Colonic mucosa (tissue), 4 donors: ENCODE results near the gene METTL22. TPM values are rescaled to one million over a fixed set of nuclear protein-coding genes. Genes with fewer than 3 reads are reported as not detected.
A peak's percentile ranks its signal among the peaks of the same experiment; 100 is the strongest.

ENCODE experiments used
- DNase-seq: peaks from one replicate; pipeline ENCODE4 v3.0.0-alpha.2; 2020
- H3K27ac ChIP-seq: fragments of 200-600 bp; one replicate; pipeline ENCODE4 v1.8.0; 2021
- H3K27me3 ChIP-seq: fragments of 200-600 bp; one replicate; pipeline ENCODE4 v1.8.0; 2021
- H3K36me3 ChIP-seq: fragments of 200-600 bp; one replicate; pipeline ENCODE4 v1.8.0; 2021
- H3K4me1 ChIP-seq: fragments of 200-600 bp; one replicate; pipeline ENCODE4 v1.8.0; 2021; ENCODE audit warnings: mild to moderate bottlenecking
- H3K4me3 ChIP-seq: fragments of 200-600 bp; one replicate; pipeline ENCODE4 v1.8.0; 2021
- H3K9ac ChIP-seq, 2 donors: one replicate each; pipeline ENCODE4 v1.7.0; 2013; ENCODE audit warnings: control low read depth in 2 of 2, low read depth in 2 of 2, low read length in 2 of 2
- H3K9me3 ChIP-seq: fragments of 200-600 bp; one replicate; pipeline ENCODE4 v1.8.0; 2021
- intact Hi-C: fragments of 100-400 bp; cut with DNase I; formaldehyde crosslinking; loops from one replicate; pipeline ENCODE4 v1.14.1; 2022
- total RNA-seq, 2 donors: library from RNA; stranded (reverse); fragmentation: NEBNext Ultra II Directional in 1 of 2; extraction: Animal tissue kit (Norgen Biotek cat#: 25700) in 1 of 2; gene quantifications; one replicate each; pipeline ENCODE4 v1.2.1, GENCODE V29; 2021
- TF ChIP-seq, protein P1 (sequence below): fragments of 200-600 bp; IDR thresholded peaks from one replicate; pipeline ENCODE4 v1.8.0; 2022; ENCODE audit warnings: antibody characterized with exemption, mild to moderate bottlenecking
- donor health status: healthy.
- donor health status: DM: no; HTN: no; CAD: no.
- donor health status: DM: no; HTN: no; CAD: no.

METTL22 gene, protein sequence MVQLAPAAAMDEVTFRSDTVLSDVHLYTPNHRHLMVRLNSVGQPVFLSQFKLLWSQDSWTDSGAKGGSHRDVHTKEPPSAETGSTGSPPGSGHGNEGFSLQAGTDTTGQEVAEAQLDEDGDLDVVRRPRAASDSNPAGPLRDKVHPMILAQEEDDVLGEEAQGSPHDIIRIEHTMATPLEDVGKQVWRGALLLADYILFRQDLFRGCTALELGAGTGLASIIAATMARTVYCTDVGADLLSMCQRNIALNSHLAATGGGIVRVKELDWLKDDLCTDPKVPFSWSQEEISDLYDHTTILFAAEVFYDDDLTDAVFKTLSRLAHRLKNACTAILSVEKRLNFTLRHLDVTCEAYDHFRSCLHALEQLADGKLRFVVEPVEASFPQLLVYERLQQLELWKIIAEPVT
- 10 to 100 TPM; 16.1 to 26.8 TPM for total RNA-seq

DNA sequence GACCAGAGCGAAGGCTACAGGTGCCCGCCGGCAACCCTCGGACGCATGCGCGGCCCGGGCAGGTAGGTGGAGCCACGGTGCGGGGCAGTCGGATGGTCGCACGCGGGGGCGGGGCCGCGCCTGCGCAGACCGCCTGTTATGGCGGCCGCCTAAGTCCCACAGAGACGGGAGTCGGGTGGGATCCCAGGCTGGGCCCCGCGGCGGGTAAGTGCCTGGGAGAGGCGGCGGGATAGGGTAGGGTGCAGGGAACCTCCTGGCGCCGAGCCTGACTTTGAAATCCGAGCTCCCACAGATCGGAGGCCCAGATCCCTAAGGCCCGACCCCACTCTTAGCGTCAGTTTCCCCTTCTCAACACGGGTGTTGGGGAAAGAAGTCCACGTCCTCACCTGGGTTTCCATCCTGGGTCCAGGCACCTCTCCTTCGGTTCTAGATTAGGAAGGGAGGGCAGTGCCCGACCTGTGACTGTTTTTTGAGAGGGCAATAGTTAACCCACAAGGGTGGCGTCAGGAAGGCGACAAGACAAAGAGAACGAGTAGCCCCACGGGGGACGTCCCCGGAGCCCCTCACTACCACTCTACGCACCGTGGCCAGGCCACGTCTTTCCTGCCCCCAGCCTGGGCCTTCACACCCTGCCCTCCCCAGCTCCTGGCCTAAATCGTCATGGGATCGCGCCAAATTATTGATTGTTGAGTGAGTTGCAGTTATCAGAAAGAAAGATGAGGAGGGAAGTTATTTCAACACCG, at the start of gene METTL22:
Gene METTL22, plus strand, starts transcription at position 127 of the 743 bp plus-strand sequence. CDS start 3,968 bp downstream, outside the sequence.
- Histone ChIP-seq H3K27me3 (no peaks in the 10 kb centered on the region), H3K4me3 (peak within 1 kb of the TSS; percentile 94), H3K4me1 (peaks cover 11% of the 10 kb centered on the region), H3K27ac (peak within 1 kb of the TSS; percentile 66), H3K9ac (peak within 1 kb of the TSS; percentile 98 to 99), H3K36me3 (peaks cover 4% of the 10 kb centered on the region), H3K9me3 (no peaks in the 10 kb centered on the region)
- DNase-seq = peak; percentile 92
- intact Hi-C loops = no loop called here
- TF ChIP-seq, protein P1, sequence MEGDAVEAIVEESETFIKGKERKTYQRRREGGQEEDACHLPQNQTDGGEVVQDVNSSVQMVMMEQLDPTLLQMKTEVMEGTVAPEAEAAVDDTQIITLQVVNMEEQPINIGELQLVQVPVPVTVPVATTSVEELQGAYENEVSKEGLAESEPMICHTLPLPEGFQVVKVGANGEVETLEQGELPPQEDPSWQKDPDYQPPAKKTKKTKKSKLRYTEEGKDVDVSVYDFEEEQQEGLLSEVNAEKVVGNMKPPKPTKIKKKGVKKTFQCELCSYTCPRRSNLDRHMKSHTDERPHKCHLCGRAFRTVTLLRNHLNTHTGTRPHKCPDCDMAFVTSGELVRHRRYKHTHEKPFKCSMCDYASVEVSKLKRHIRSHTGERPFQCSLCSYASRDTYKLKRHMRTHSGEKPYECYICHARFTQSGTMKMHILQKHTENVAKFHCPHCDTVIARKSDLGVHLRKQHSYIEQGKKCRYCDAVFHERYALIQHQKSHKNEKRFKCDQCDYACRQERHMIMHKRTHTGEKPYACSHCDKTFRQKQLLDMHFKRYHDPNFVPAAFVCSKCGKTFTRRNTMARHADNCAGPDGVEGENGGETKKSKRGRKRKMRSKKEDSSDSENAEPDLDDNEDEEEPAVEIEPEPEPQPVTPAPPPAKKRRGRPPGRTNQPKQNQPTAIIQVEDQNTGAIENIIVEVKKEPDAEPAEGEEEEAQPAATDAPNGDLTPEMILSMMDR = no peak

DNA sequence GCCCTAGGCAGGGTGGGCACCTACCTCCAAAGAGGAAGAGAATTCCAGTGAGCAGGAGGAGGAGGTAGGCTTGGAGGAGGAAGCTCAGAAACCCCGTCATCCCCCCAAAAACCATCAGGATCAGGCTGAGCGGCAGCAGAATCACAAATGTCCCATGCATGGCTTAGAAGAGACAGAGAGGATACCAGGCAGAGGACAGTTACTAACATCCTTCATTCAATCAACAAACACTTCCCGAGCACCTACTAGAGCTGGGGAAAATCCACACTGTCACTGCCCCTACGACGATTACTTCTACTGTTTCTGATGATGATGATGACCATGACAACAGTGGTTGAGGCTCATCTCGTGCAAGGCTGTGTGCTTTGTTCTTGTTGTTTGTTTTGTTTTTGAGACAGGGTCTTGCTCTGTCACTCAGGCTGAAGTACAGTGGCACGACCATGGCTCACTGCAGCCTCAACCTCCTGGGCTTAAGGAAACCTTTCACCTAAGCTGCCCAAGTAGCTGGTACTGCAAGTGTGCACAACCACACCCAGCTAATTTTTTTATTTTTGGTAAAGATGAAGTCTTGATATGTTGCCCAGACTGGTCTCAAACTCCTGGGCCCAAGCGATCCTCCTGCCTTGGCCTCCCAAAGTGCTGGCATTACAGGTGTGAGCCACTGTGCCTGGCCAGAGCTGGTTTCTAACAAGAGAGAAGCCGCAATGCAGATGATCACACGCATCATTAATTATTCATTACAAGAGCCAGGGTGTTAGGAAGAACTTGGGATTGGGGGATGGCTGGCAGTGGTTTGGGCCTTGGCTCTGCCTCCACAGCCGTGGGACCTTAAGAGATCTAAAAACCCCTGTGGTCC, 49.2 kb upstream of the METTL22 start:
- no peak for DNase-seq
- Histone ChIP-seq H3K4me1 (no peaks in the 10 kb centered on the region), H3K27ac (no peak overlapping the region), H3K9me3 (no peaks in the 10 kb centered on the region), H3K36me3 (no peaks in the 10 kb centered on the region), H3K9ac (no peak overlapping the region), H3K27me3 (no peaks in the 10 kb centered on the region), H3K4me3 (no peak overlapping the region)
- TF ChIP-seq, protein P1 = no peak
- intact Hi-C loops = no loop called here

DNA sequence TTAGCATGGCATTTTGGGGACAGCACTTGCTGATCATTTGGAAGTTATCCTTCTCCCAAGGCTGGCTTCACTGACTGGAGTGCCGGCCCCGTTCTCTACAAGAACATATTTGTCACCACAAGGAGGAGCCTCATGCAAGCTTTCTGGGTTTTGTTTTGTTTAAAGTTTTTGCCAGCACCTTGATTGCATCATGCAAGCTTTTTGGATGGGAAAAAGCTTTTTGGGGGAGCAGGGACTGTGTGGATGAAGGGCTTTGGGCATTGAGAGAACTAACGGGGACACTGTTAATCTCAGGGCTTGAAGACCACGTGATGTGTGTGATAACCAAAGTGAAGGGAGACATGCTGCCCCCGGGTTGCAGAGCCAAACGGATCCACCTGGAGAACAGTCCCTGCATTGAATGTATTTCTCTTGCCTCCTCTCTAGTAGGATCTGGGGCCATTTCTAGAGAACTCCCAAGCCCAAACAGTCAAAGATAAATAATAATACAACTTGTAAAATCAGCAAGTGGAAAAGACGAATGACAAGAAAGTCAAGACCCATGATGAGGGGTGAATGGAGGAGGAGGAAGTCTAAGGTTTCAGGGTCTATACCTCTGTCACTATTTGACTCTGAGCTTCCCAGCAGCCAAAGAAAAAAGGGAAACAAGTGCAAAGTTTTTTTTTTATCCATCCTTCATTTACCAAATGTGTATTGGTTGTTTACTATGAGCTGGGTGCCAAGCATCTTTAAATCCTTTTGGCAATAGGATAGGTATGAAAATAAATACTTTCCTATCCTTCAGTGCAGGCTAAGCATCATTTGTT, 48.4 kb upstream of the METTL22 start:
- no peak for DNase-seq
- Histone ChIP-seq H3K9ac (no peak overlapping the region), H3K9me3 (no peaks in the 10 kb centered on the region), H3K27ac (no peak overlapping the region), H3K4me1 (no peaks in the 10 kb centered on the region), H3K4me3 (no peak overlapping the region), H3K36me3 (no peaks in the 10 kb centered on the region), H3K27me3 (no peaks in the 10 kb centered on the region)
- TF ChIP-seq, protein P1 = peak; percentile 23
- intact Hi-C loops = no loop called here

DNA sequence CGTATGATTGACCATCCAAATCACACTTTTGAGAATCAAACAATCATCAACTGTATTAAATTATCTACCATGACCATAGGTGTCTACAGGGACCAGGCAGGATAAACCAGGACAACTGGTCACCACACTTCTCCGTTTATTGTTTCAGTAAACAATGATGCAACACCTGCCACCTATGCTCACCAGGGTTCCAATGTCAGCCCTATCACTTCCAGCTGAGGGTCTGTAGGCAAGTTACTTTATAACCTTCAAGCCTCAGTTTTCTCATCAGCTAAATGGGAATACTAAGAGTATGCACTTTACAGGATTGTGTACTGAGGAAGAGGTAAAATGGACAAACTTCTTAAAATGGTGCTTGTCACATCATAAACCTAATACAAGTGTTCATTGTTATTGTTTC, 46.1 kb upstream of the METTL22 start:
- no peak overlapping the region for H3K27ac ChIP-seq
- no peak overlapping the region for H3K4me3 ChIP-seq
- no peaks in the 10 kb centered on the region for H3K9me3 ChIP-seq
- no peaks in the 10 kb centered on the region for H3K36me3 ChIP-seq
- no peak for DNase-seq
- intact Hi-C loops = loop anchor here (5.0 kb wide), 2 partner anchors 57 to 77 kb away; no protein-coding TSS in a partner anchor
- H3K27me3 ChIP-seq = no peaks in the 10 kb centered on the region
- no peaks in the 10 kb centered on the region for H3K4me1 ChIP-seq
- no peak overlapping the region for H3K9ac ChIP-seq
- TF ChIP-seq, protein P1 = no peak
